HTR-8/SVneo (cell line): ENCODE data around the gene NACC2.

Experiments used
- DNase-seq: peaks from one replicate; pipeline ENCODE4 v3.0.0; 2011; ENCODE audit warnings: low spot score, mixed read lengths; ENCODE audit not compliant: insufficient read length
- FAIRE-seq: peaks from 2 replicates; lab custom pipeline; 2011; peaks lifted over from hg19 to GRCh38; lab: Jason Lieb, UNC

NACC2 gene

DNA sequence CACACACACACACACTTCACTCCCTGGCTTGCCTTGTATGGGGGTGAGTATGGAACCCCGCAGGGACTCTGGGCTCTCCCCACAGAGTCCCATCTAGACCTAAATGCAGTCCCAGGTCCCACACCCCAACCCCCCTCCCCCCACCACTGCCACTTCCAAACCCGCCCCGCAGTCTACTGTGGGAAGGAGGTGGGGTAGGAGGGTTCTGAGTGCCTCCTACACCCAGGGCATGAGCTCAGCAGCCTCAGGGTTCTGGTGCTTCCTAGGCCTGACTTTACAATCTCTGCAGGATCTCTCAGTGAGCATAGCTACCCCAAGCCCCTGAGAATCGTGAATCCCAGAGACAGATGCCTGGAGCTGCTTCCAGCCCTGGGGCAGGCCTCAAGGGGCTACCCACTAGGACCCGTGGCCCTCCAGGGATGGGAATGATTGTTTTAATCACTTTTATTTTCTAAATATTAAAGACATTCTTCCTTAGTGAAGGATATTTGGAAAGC, 1.5 kb upstream of the NACC2 start:
- FAIRE-seq, result no peak
- no peak for DNase-seq

DNA sequence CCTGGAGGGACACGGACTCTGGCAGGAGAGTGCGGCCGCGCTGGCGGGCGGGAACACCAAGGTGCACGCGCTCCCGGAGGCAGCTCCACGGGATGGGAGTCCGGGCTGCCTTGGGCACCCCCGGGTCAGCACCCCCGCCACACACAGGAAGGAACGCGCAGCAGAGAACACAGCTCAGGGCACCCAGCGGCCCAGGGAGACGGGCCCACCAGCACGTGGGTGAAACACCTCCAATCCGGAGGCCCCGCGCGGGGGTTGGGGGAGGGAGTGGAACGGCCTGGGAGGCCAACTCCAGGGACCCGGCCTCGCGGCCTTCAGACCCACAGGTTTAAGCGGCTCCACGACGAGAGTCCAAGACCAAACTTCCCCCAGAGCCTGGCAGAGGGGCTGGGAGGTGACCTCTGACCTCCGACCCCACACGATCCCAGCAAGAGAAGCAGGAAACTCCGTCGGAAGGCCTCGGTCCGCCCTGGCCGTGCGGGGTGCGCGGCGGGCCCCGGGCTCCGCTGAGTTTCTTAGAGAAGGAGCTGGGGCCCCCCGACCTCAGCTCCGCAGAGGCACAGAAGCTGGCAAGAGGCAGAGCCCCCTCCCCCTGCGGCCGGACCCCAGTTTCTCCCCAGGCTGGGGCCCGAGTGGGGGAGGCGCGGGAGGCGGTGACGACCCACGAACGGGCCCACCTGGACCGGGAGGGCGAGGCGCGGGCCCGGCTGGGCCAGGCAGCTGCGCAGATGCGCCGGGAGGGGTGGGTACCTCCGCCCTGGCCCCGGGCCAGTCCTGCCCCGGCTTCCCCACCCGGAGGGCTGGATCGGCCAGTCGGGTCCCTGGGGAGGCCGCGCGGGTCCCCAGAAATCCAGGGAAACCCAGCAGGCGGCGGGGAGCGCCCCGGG, 851 bp downstream of the NACC2 start:
- no peak for FAIRE-seq
- no peak for DNase-seq

DNA sequence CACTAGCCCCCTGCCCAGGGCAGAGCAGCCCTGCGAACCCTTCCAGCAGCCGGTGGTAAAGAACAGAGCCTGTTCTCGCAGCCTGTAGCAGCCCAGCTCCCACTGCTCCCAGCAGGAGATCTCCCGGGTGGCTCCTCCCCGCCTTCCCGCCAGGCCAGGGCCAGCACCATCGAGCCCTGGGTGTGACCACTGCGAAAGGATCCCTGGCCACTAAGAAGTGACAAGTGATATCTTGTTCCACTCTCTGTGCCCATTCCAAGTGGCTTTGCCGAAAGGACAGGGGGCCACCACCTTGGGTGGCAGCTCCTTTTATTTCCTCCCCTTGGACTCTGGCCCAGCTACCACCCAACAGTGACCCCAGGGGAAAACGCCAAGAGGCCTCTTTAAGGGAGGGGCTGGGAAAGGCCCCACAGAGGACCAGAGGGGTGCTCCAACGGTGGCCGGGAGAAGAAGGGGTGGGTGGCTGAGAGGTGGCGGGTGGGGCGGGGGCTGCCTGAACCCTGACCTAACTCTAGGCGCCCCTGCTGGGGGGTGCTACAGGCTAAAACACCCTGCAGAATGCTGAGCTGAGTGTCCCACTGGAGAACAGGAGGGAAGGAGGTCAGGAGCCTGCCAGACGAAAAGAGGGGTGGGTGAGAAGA, 1.6 kb downstream of the NACC2 start:
- FAIRE-seq, result no peak

DNA sequence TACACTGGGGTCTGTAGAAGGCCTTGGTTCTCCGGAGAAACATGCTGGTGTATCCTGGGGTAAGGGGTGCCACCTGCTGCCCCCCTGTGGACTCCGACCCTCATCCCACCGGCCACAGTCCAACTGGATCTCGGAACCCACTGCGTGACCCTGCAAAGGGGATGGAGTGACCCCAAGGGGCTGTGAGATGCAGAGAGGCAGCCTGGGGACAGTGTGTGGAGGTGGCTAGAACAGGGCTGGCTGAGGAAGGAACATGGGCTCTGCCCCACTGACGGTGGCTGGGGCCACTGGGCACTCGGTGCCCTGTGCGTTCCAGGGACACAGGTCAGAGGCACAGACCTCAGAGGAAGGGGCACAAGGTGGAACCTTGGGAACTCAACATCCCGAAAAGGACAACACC, 2.3 kb downstream of the NACC2 start:
- FAIRE-seq, result no peak
- DNase-seq, result no peak

More for the DNA sequence above, 1.6 kb downstream of the NACC2 start:
- no peak for DNase-seq

DNA sequence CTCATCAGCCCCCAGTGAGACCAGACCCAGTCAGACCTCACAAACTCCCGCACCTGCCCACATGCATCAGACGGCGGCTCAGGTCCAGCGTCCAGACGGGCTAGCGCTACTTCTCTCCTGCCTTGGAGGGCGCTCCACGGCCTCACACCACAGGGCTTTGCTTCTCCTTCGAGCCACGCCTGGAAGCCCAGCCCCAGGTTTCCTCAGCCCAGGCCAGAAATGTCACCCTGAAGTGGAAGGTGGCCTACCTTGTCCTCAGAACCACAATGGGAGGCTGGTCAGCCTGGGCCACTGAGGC, 2.8 kb downstream of the NACC2 start:
- no peak for FAIRE-seq
- DNase-seq, result no peak

DNA sequence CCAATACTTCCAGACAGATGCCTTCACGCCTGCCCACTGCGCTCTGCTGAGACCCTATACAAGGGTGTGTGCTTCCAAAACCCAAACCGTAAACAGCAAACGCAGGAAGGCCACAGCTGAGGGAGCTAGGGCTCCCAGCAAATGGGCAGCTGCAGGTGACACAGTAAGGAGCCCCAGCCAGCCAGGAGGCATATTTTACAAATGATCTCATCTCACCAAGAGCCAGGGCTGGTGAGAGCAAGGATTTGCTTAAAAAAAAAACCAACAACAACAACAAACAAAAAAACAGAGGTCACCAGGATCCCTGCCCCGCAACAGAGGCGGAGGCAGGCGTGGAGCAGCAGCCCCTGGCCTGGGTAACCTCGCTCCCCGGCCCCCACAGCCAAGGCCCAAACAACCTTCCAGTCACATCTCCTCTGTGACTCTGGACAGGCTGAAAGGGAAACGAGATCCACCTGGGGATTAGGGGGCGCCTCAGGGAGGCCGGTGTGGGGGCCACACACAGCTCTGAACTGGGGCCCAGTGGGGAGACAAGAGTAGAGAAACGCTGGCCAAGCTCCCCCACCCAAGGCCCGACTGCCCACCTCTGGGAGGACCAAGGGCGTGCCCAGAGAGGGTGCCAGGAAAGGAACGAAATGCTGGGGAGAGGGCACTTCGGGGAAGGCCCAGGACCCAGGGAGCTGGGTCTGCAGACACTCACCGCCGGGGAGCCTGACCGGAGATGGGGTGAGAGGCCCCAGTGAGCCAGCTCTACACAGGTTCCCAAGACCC, 3.3 kb downstream of the NACC2 start:
- DNase-seq (no peak), FAIRE-seq (no peak)

DNA sequence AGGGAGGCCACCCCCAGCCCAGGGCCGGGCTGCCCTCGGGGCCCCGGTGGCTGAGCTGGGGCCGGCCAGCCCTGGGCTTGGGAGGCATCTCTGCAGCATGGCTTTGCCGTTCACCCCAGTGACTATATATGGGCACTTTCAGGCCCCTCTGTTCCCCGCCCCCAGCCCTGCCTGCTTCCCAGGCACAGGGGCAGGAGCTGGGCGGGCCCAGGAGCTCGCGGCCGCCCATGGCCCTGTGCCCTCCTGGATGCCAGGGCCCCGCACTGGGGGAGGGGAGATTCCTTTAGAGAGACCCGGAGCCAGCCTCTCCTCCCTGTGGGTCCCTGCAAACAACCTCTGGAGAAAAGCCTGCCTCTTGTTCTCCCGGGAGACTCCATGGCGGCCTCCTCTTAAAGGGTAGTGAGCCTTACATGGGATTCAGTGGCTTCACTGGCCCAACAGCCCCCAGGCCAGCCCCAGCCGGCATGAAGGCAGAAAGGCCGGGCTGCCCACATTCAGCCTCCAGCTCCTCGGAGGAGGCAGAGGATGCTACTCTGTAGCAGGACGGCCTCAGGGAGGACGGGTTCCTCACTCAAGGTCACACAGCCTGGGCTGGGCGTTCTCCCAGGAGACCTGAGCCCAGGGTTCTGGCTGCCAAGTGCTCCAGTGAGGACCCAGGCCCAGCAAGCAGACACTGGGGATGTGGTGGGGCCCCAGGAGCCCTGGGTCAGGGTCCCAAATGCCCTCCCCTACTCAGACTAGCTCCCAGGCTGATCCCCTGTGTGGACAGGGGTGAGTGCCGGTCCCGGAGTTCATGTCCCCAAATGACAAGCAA, 4.1 kb downstream of the NACC2 start:
- FAIRE-seq (no peak), DNase-seq (no peak)

DNA sequence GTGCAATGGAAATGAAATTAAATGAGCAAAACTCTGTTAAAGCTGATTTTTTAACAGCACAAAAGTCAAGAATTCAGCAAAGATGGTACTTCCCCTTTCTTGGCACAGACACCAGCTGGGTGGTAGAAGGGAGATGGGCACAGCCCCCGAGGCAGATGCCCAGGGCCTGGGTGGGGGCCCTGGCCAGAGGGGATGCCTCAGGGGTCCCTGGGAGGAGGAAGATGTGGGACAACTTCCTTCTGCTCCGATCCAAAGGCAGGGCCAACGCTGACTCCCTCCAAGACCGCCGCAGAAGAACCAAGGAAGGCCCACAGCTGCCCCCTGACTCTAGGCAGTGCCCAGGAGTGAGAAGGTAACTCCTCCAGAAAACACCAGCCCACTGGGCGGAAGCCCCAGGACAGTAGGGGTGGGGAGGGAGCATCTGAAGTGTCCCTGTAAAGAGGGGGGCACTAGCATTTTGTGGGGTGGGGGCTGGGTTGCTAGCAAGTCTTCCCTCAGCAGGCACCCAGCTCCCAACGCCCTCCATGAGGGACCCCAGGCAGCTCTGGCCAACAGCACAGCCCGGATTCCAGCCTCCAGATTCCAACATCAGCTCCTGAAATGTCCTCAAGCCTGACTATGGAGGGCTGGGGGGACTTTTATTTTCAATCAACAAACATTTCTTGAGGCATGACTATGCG, 4.9 kb downstream of the NACC2 start:
- no peak for DNase-seq
- FAIRE-seq, result no peak

DNA sequence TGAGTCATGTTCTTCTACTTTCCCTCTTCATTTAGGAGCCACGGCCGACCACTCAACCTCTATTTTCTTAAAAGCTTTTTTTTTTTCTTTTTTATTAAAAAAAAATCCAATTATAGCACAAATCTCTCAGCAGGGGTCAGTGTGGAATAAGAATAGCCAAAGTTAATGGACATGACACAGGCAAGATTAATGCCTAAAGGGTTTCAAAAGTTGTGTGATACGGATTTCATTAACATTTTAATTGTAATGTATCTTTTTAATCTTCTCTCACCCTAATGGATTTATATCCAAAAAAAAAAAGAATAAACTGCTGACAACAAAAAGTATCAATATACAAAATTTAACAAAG, 5.4 kb downstream of the NACC2 start:
- no peak for DNase-seq
- FAIRE-seq, result no peak

DNA sequence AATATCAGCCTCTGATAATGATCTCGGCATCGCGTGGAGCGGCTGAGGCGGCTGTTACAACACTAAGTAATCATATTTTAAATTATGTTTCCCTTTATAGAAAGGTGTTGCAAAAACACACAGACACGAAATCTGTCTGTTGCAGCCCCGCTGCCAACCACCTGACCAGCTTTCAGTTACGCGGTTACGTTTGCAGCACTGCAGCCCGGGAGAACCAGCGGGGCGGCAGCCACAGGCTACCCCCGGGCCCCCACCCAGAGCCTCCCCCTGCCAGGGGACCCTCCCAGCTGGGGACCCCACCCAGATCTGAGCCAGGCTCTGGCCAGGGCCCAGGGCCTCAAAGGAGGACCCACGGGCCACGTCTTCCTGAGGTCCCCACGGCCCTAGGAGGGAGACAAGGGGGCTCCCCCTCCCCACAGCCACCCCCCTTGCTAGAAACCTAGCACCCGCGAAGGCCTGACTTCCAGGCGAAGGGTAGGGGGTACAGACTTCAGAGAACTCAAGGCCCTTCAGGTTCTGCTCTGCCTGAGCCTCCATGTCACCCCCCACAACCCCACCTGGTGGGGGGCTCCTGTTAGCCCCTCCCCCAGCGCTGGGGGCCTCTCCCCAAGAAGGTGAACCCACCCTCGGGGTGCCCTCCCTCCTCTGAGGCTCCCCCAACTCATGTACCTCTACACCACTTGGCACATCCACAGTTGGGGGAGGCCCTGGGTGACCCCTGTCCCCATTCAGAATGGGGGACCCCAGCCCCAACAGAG, 6.0 kb downstream of the NACC2 start:
- FAIRE-seq (no peak), DNase-seq (no peak)

DNA sequence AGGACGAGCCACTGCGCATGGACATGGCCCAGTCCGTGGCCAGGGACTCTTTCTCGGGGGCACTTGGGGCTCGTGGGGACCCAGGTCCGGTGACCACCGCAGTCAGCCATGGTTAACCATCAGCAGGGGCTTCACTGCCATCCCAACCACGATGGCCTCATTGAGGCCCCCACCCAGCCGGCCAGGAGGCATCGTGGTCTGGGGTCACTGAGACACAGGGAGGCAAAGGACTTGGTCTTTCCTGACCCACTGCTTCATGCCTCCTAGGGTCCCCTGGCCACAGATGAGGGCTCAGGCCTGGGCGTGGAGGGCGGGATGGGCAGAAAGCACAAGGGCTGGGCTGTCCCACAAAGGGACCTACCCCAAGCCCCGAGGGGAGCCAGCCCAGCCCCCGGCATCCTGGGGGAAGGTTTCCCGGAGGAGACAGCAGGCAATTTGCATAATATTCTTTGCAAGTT, 6.6 kb downstream of the NACC2 start:
- DNase-seq (no peak), FAIRE-seq (no peak)

DNA sequence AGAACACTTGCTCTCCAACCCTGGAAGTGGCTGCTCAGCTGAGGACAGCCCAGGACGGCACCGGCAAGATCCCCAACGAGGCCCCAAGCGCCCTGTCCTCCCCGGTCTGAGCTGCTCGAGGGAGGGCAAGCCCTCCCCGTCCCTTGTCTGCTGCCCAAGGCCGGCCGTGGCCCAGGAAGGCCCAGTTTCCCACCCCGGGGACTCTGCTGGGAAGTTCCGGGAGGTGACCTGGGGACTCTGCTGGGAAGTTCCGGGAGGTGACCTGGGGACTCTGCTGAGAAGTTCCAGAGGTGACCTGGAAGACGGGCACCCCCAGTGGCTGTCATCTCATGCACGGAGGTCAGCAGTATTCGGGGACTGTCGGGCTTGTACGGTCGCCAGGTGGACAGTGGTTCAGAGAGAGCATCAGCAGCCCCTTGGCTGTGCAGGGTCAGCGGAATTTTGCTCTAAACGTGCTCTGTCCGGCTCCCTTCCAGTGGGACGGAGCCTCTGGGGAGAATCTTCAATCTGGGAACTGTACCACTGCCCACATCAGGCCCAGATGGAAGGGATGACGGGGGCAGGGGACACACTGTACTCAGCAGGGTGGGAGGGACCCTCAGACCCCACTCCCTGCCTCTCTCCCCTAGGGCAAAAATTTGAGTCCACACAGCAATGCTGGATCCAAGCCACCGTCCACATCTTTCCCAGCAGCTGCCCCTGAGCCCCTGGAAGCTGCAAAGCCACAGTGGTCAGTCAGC, 7.2 kb downstream of the NACC2 start:
- FAIRE-seq, result no peak
- no peak for DNase-seq

DNA sequence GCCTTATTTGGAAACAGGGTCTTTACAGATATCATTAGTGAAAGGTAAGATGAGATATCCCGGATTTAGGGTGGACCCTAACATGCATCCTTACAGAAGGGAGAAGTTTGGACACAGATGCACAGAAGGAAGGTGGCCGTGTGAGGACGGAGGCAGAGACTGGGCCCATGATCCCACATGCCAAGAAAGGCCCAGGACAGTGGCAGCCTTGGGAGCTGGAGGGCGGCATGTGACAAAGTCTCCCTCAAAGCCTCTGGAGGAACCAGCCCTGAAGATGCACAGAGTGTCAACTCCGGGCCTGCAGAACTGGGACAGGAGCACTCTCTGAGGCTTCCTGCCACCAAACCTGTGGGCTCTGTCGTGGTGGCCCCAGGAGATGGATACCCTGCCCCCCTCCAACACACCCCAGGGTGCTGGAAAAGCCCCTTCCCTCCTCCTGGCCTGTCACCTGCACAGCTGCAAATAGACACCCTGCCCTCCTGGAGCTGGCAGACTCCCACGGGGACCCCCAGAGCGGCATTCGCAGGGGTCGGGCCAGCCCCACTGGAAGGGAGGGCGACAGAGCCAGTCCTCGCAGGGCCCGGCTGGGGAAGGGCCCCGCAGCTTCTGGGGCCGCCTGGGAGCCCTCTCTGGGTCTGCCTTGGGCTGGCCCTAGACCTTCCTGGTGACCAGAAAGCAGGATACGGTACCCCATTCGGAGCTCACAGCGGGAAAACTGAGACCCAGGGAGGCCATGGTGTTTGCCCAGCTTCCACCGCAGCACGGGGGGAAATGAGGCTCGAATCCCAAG, 7.9 kb downstream of the NACC2 start:
- no peak for DNase-seq
- FAIRE-seq, result no peak

DNA sequence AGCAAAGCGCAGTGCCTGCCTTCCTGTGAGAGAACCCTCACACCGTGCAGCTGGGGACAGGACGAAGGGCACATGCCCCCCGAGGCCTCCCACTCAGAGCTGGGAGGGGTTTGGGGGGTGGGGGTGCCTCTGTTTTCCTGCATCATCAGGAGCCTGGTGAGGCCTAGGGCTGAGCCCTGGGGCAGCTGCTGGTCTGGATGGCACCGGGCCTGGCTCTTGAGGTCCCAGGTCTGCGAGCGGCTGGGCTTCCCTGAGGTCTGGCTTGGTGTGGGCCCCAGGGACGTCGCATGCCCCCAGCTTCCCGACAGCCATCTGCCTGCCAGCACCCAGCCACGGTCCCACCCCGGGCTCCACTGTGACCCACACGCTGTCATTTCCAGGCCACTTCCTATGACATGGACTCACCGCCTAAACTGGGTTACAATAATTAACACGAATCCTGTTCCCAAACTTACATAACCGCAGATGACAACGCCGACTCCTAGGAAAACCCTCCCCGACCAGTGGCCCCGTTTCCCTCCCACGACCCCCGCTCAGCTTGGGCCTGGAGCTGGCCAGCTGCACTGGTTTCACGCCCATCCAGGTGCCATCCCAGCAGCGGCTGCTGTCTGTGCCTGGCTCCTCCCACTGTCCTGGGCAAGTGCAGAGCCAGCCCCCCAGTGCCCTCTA, 8.7 kb downstream of the NACC2 start:
- DNase-seq (no peak), FAIRE-seq (no peak)

DNA sequence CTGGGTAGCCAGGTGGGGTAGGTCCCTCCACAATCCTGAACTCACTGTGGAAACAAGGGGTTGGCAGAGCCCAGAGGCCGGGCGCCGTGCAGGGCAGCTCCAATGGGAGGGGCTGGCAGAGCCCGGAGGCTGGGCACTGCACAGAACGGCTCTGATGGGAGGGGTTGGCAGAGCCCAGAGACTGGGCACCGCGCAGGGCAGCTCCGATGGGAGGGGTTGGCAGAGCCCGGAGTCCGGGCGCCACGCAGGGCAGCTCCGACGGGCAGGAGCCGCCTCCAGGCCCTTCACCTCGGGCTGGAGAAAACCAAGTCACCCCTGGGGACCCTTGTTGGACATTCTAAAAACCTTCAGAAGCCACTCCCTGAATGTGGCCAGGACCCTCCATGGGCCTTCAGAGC, 9.3 kb downstream of the NACC2 start:
- no peak for FAIRE-seq
- DNase-seq, result no peak

DNA sequence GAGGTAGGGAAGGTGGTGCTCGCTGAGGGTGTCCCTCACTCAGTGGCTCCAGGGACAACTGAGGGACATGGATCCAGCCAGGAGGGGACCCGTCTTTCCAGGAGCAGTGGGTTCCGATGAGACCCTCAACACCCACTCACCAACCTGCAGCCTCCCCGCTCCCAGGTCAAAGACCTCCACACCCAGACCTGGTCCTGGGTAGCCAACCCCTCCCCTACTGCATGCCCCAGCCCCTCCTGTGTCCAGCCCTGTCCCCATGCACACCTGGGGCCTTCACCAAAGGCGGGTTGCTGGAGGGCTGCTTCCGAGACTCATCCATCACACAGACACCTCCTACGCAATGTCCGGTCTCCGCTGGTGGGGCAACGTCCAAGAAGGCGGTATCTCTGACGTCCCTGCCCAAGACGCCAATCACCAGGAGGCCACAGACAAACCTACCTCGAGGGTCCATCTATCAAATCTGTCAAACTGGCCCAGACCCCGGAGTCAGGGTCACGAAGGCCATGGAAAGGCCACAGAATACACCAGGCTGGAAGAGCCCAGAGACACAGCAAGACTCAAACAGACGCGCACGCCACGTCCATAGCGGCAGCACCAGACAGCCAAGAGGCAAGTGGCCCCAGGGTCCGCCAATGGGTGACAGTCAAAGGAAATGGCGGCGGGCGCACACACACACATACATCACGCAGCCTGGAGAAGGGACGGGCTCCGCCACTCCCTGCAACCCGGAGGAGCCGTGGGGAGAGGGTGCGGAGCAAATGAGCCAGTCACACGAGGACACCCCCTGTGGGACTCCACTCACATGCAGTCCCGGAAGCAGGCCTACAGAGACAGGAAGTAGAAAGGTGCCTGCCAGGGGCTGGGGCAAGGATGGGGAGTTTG, 10.8 kb downstream of the NACC2 start:
- DNase-seq, result no peak
- no peak for FAIRE-seq
